IPS DF 19.7 (cell line): ENCODE measurements around the gene ZNRF4.
"Not testable (repeated sequence)": the region's sequence is repeated elsewhere in the genome, so short reads cannot be mapped to it uniquely, and the experiment has no call there.

Experiments used
- DNase-seq: peaks from one replicate; pipeline ENCODE4 v3.0.0-alpha.2; 2013; ENCODE audit warnings: low read depth, low spot score

Gene ZNRF4

DNA sequence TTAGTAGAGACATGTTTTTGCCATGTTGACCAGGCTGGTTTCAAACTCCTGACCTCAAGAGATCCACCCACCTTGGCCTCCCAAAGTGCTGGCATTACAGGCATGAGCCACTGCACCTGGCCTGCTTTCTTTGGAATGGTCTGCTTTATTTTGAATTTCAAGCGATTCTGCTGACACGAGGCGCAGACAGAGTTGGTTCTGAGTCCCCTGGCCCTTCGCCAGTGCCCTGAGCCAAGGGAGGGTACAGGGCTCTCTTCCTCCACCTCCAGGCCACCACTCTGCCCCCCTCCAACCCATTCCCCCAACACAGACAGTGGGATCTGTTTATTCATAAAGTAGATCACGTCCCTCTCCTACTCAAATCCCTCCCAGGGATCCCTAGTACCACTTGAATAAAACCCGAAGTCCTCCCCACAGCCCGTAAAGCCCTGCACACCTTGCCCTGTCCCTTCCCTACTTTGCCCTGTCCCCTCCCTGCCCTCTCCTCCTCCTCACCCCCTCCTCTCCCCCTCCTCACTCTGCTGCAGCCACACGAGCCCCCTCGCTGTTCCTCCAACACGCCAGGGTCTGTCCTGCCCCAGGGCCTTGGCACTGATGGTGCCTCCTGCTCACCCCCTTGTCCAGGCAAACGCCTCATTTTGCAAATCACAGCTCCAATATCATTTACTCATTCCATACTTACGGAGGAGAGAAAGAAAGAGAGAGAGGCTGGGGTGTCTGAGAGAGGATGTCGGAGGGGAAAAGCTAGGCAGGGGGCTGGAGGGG lies 22.4 kb downstream of the ZNRF4 start:
- DNase-seq, result no peak

- DNase-seq, result no peak
These were observed 23.2 kb downstream of the ZNRF4 start for GRCh38 chr19:5478241-5478924.

- no peak for DNase-seq
These were observed 23.8 kb downstream of the ZNRF4 start for GRCh38 chr19:5478925-5479588.

- DNase-seq, result no peak
These were observed 24.7 kb downstream of the ZNRF4 start for GRCh38 chr19:5479958-5480357.

DNA sequence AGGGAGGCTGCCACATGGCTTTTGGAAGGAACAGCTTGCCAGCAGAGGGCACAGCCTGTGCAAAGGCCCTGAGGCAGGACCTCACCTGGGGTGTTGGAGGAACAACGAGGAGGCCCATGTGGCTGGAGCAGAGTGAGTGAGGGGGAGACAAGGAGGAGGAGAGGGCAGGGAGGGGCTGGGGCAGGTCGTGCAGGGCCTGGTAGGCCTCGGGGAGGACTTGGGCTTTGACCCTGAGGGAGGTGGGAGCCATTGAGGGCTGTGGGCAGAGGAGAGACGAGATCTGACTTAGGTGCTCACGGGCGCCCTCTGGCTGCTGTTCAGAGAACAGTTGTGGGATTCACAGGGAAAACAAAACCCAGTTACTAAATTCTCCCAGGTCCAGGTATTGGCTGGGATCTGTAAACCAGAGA lies 25.2 kb downstream of the ZNRF4 start:
- no peak for DNase-seq

DNA sequence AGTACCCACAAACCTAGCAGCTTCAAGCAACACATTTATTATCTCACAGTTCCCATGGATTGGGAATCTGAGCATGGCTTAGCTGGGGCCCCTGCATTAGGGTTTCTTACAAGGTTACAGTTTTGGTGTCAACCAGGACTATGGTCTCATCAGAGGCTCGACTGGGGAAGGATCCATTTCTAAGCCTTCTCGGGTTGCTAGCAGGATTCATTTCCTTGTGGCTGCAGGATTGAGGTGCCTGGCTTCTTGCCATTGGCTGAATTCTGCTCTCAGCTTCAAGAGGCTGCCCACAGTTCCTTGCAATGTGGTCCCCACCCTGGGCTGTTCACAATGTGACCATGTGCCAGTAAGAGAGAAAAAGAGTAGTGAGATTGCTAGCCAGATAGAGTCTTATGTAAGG lies 26.7 kb downstream of the ZNRF4 start:
- no peak for DNase-seq

DNA sequence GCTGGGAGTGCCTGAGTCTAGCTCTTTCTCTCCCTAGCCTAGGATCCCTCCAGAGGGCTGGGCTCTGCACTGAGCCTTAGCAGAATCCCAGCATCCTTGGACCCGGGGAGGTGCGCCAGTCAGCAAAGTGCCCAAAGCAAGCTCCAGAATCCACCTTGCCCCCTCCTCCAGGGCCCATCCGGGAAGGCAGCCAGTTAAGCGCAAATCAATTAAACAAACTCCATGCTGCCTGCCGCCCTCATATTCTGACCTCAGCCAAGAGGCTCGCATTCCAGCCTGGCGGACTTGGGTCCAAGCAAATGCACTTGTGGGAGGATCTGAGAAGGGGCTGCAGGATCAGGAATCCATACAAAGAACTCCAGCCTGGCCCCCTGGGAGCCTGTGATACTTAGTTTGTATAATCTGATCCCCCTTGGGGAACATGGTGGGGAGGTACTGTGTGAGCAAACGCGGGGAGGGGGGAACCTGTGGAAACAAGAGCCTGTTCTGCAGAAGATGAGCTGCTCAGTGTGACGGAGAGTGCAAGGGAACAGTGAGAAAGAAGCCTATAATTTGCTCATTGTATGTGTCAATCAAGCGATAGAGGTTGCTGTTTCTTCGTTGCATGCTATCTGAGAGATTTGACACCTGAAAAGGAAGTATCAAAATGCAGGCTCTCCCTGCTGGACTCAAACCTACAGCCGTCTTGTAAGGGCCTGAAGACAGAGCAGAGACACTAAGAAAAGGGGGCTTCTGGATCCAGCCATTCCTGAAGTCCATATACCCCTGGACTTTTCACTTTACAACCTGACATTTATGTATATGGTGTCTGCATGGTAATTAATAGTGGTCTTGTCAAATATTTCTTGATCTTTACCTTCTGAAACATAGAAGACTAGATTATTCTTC lies 29.4 kb downstream of the ZNRF4 start:
- DNase-seq, result no peak

- no peak for DNase-seq
These were observed 30.0 kb downstream of the ZNRF4 start for GRCh38 chr19:5485286-5485636.

GRCh38 chr19:5485658-5486057 lies 30.4 kb downstream of the ZNRF4 start:
- not testable (repeated sequence) for DNase-seq

DNA sequence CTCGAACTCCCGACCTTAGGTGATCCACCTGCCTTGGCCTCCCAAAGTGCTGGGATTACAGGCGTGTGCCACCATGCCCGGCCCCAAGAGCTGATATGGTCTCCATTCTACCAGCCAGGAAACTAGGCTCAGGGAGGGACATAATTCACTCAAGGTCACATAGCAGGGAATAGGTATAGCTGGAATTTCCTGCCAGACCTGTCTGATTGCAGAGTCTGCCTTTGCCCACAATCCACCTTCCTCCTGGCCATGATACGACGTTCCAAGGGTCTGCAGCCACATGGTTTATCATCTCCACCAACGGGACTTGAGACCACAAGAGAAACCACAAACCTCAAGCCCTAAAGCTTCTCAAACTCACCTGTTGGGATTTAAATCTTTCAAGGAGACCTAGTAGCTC lies 32.0 kb downstream of the ZNRF4 start:
- no peak for DNase-seq

DNA sequence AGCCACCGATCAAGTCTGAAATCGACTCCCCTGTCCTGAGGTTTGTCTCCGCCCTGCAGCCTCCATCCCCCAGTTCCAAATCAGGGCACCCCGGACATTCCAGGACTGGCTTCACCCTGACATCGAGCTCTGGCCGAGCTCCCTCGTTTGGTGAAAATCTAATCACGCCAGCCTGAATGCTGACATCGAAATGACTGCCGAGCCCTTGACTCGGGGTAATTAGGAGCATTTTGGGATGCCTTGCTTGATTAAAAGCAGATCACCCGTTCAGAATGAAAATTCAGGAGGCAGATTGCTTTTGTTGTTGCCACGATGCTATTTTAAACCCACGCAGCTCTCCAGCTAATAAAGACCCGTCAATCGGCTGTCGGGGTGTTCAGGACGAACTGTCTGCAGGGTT lies 34.3 kb downstream of the ZNRF4 start:
- DNase-seq, result no peak

GRCh38 chr19:5491565-5491964 lies 36.3 kb downstream of the ZNRF4 start:
- no peak for DNase-seq

DNA sequence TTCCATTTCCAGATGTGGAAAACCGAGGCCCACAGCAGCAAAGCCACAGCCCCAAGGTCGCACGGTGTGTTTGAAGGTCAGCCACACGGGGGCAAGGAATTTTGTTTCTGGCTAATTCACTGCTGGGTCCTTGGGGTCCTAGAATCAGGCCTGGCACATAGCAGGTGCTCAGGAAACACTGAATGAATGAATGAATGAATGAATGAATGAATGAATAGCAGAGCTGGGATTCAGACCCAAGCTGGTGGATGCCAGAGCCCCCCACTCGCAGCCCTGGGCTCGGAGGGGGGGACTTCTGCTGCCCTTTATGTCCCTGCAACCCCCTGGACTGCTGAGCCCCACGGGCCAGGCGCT lies 37.0 kb downstream of the ZNRF4 start:
- DNase-seq, result no peak

DNA sequence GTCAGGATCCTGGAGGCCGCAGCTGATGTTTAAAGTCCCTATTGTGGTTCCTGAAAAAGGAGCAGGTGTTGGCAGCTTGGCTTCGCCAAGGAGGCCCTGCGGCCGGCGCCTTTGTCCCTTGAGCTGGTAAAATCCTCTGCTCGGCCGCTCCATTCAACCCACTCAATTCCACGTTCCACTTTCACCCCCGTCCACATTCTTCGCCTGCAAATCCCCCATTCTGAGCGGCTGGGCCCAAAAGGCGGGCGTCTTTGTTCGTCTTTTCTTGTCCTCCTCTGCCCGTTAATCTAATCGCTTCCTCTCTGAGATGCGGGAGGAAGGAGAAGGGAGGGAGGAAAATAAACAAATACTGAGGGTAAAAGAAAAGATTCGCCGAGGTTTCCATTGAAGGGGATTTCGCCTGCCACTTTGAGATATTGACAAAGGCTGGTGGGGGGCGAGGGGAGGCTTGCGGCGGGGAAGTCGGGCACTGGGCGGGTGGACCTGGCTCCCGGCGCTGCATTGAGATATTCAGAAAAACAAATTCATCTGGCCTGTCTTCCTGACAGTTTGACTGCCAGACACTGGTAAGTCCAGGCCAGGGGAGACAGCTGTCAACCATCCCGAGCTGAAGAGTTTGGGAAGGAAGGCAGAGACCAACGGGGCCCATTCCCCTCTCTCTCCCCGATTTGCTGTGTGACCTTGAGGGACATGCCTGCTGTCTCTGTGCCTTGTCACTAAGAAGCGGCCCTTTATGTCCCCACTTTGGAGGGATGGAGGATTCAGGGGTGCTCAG lies 37.6 kb downstream of the ZNRF4 start:
- DNase-seq, result no peak

- no peak for DNase-seq
These were observed 39.6 kb downstream of the ZNRF4 start for GRCh38 chr19:5494773-5495172.

DNA sequence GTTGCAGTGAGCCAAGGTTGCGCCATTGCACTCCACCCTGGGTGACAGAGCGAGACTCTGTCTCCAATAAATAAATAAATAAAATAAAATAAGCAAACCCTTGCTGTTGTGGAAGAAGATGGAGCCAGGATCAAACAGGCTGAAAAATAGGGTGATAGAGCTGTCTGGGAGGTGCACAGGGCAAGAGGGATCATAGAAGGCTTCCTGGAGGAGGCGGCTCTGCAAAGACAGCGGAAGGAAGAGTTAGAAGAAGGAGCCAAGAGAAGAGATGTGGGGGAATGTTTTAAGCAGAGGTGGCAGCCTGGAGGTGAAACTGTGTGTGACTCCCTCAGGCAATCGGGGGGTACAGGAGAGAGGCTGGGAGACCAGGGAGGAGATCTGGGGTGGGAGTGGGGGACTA lies 40.6 kb downstream of the ZNRF4 start:
- no peak for DNase-seq

DNA sequence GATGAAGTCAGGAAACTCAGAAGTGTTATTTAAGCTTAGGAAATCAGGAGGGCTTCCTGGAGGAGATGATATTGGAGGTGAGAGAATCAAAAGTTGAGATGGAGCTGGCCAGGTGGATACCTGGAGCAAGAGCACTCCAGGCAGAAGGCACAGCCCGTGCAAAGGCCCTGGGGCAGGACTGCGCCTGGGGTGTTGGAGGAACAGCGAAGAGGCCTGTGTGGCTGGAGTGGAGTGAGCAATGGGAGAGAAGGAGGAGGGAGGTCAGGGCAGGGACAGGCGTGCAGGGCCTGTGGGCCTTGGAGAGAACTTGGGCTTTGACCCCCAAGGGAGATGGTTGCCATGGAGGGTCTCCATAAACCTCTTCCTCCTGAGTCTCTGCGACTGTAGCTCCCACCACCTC lies 42.1 kb downstream of the ZNRF4 start:
- no peak for DNase-seq

GRCh38 chr19:5498830-5499550 lies 43.8 kb downstream of the ZNRF4 start:
- DNase-seq, result no peak

DNA sequence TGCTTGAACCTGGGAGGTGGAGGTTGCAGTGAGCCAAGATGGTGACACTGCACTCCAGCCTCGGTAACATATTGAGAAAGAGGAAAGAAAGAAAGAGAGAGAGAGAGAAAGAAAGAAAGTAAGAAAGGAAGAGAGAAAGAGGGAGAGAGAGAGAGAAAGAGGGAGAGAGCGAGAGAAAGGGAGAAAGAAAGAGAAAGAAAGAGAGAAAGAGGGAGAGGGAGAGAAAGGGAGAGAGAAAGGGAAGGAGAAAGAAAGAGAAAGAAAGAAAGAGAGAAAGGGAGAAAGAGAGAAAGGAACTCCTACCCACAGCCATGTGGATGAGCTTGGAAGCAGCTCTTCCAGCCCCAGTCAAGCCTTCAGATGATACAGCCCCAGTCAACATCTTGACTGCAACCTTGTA lies 46.7 kb downstream of the ZNRF4 start:
- no peak for DNase-seq

- DNase-seq, result no peak
These were observed 48.4 kb downstream of the ZNRF4 start for GRCh38 chr19:5503598-5503997.

- no peak for DNase-seq
These were observed 48.9 kb downstream of the ZNRF4 start for GRCh38 chr19:5504114-5504513.
